ENCODE measurements around the gene FER1L5. TPM values are rescaled to one million over a fixed set of nuclear protein-coding genes. Genes with fewer than 3 reads are reported as not detected.

FER1L5 gene
- total and polyA plus RNA-seq, 2 of the 8 experiments (the other 6 are each of a cell fraction or from before 2014, with no cell fraction given), result 0.23 to 0.88 TPM

DNA sequence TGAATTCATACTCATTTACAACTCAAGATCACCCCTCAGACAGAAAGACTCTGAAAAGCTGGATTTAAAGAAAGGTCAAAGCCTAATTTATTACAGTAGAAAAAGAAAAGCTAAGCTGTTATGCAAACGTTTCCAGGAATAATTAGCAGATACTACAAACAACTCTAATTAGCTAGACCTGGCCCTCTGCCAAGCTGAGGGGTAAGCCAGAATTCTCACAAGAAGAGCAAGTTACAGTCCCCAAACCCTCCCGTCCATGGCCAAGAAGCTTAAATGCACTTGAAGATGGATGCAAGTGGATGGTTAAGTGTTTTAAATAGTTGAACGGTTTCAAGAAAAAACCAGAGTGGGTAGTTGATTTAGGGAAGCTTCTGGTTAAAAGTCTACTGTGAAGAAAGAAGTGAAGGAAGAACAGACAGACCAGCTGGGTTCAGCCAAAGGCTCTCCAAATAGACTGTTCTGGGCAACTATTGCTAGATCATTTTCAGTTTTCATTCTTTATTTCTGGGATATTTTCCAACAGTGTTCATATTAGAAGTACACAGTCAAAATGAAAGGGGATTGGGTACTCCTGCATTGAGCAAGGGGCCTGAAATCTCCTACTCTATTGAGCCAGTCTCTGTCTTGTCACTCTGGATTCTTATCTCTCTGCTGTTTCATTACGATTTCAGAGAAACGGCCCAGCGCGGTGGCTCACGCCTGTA, 92.5 kb downstream of the FER1L5 start:
- Histone ChIP-seq H2BK120ac (replicated peaks; ENCODE audit: low read depth, low read length) (no peak overlapping the region), H3K27ac (ENCODE audit: low read depth, low read length) (no peak overlapping the region), H4K8ac (ENCODE audit: extremely low read depth, insufficient read depth, low read length) (no peak overlapping the region), H3K9me3 (ENCODE audit: insufficient read depth in 2 of 2, low read depth in 1 of 2, low read length in 1 of 2) (no peaks in the 10 kb centered on the region), H2BK12ac (ENCODE audit: low read depth, low read length) (no peak overlapping the region), H3K79me1 (ENCODE audit: low read depth, low read length) (peaks cover 6% of the 10 kb centered on the region), H3K4me1 (replicated peaks in 1 of 4; ENCODE audit: control insufficient read depth in 3 of 4, insufficient read depth in 4 of 4, low read length in 3 of 4) (peaks cover 0 to 3% (median 1%) of the 10 kb centered on the region in 4 experiments; a peak in 2 of 7 replicates), H3K4ac (replicated peaks; ENCODE audit: insufficient read length, low read depth, low read length) (no peak overlapping the region), H2BK5ac (ENCODE audit: low read depth, low read length) (no peak overlapping the region), H2BK20ac (ENCODE audit: low read length) (no peak overlapping the region), H2AK5ac (ENCODE audit: low read depth, low read length) (no peak overlapping the region), H3K36me3 (ENCODE audit: control insufficient read depth in 2 of 4, insufficient read depth in 4 of 4, low read length in 3 of 4) (peaks cover 9 to 57% (median 42%) of the 10 kb centered on the region in 4 experiments; a peak in 7 of 8 replicates), H3K23me2 (ENCODE audit: low read depth, low read length) (peaks cover 4% of the 10 kb centered on the region; the same call in 1 of the 2 replicates), H3K14ac (ENCODE audit: insufficient read length) (no peak overlapping the region), H3K4me3 (ENCODE audit: extremely low read depth in 1 of 4, insufficient read depth in 2 of 4, low read depth in 3 of 4, low read length in 4 of 4) (no peak overlapping the region), H3K23ac (ENCODE audit: insufficient read length) (no peak overlapping the region), H3K18ac (ENCODE audit: extremely low read depth, low read length) (no peak overlapping the region), H4K5ac (ENCODE audit: insufficient read length, low read depth, low read length) (no peak overlapping the region), H4K20me1 (replicated peaks in 1 of 2; ENCODE audit: control insufficient read depth in 1 of 2, insufficient read depth in 2 of 2, low read length in 2 of 2) (peaks cover 0 to 3% of the 10 kb centered on the region in 2 experiments), H3K9ac (replicated peaks in 1 of 4; ENCODE audit: extremely low read depth in 1 of 4, low read depth in 3 of 4, low read length in 3 of 4) (no peak overlapping the region), H3K79me2 (ENCODE audit: control insufficient read depth in 1 of 2, insufficient read depth in 2 of 2, low read length in 2 of 2) (peaks cover 0 to 20% of the 10 kb centered on the region in 2 experiments; a peak in 2 of 4 replicates), H2BK15ac (ENCODE audit: low read length) (no peak overlapping the region), H4K91ac (replicated peaks; ENCODE audit: insufficient read length, low read length) (no peak overlapping the region), H3K4me2 (ENCODE audit: insufficient read depth in 1 of 2, low read depth in 2 of 2, low read length in 2 of 2) (no peak overlapping the region), H3K27me3 (replicated peaks in 1 of 4; ENCODE audit: control insufficient read depth in 3 of 4, extremely low read depth in 1 of 4, insufficient read depth in 3 of 4, low read length in 3 of 4) (no peaks in the 10 kb centered on the region), H2AFZ (ENCODE audit: low read length) (no peak overlapping the region), H3K56ac (replicated peaks; ENCODE audit: insufficient read length, low read depth, low read length) (no peak overlapping the region)
- ChIA-PET POLR2A (ENCODE audit: partially characterized antibody) (interaction anchor here (1.1 kb wide), 1 partner anchor 14 kb away, joined by 3 read pairs; no protein-coding TSS in a partner anchor), CTCF (ENCODE audit: partially characterized antibody) (interaction anchor here (0.7 to 1.8 kb wide), 3 partner anchors 24 to 92 kb away, joined by 3 to 6 read pairs (median 3); no protein-coding TSS in a partner anchor)
- WGBS, 2 experiments (ENCODE audit: extremely low coverage in 1 of 2, insufficient coverage in 1 of 2, insufficient read length in 1 of 2, insufficient replicate concordance in 2 of 2, low coverage in 1 of 2, low lambda C conversion rate in 2 of 2, missing lambda C conversion rate in 1 of 2), result 90% methylated on average over 8 of the region's 8 CpGs; no CpG with 5 or more reads in 1 of the 2 experiments
- no peak for DNase-seq (ENCODE audit: low read depth in 1 of 2, low spot score in 2 of 2)
- FAIRE-seq, result no peak
- no peak for TF ChIP-seq SAP30 (IDR thresholded peaks at IDR 0.05; ENCODE audit: insufficient read depth, insufficient replicate concordance, low read length)
- TF ChIP-seq NRF1 (IDR thresholded peaks at IDR 0.05; ENCODE audit: low read depth, low read length), result no peak
- TF ChIP-seq KDM5A (IDR thresholded peaks at IDR 0.05; ENCODE audit: low read length), result no peak
- TF ChIP-seq CHD2 (IDR thresholded peaks at IDR 0.05; ENCODE audit: low read length), result no peak
- TF ChIP-seq EP300 (IDR thresholded peaks at IDR 0.05; ENCODE audit: borderline replicate concordance in 1 of 2, low read depth in 2 of 2, low read length in 2 of 2), result no peak
- TF ChIP-seq HDAC6 (IDR thresholded peaks at IDR 0.05; ENCODE audit: low read depth, low read length), result no peak
- TF ChIP-seq SIX5 (IDR thresholded peaks at IDR 0.05; ENCODE audit: low read depth, low read length), result no peak
- no peak for TF ChIP-seq FOSL1 (IDR thresholded peaks at IDR 0.05; ENCODE audit: insufficient read depth, low read depth, low read length)
- no peak for TF ChIP-seq EZH2 (IDR thresholded peaks at IDR 0.05; ENCODE audit: low read depth, low read length, severe bottlenecking)
- no peak for TF ChIP-seq TEAD4 (IDR thresholded peaks at IDR 0.05; ENCODE audit: low read depth, low read length)
- no peak for TF ChIP-seq CTBP2 (IDR thresholded peaks at IDR 0.05; ENCODE audit: borderline replicate concordance, insufficient read depth, insufficient read length, low read length)
- TF ChIP-seq POLR2A (IDR thresholded peaks at IDR 0.05; ENCODE audit: control extremely low read depth in 1 of 2, low read depth in 2 of 2, low read length in 2 of 2), result no peak
- no peak for TF ChIP-seq SUZ12 (IDR thresholded peaks at IDR 0.05; ENCODE audit: low read length)
